ENCODE measurements around the gene CDKN2AIP. TPM values are rescaled to one million over a fixed set of nuclear protein-coding genes. Genes with fewer than 3 reads are reported as not detected.

CDKN2AIP gene
- total RNA-seq, 2 donors from 2014 or later, result 14.1 to 15.3 TPM

GRCh38 chr4:183437452-183437851 lies 7.0 kb upstream of the CDKN2AIP start:
- H3K9ac ChIP-seq (ENCODE audit: extremely low read depth, low read length, poor library complexity, severe bottlenecking), result no peak overlapping the region
- no peak overlapping the region for H3K27ac Mint-ChIP-seq
- H3K27ac ChIP-seq (ENCODE audit: low read depth, low read length), result no peak overlapping the region
- TF ChIP-seq, protein P1, sequence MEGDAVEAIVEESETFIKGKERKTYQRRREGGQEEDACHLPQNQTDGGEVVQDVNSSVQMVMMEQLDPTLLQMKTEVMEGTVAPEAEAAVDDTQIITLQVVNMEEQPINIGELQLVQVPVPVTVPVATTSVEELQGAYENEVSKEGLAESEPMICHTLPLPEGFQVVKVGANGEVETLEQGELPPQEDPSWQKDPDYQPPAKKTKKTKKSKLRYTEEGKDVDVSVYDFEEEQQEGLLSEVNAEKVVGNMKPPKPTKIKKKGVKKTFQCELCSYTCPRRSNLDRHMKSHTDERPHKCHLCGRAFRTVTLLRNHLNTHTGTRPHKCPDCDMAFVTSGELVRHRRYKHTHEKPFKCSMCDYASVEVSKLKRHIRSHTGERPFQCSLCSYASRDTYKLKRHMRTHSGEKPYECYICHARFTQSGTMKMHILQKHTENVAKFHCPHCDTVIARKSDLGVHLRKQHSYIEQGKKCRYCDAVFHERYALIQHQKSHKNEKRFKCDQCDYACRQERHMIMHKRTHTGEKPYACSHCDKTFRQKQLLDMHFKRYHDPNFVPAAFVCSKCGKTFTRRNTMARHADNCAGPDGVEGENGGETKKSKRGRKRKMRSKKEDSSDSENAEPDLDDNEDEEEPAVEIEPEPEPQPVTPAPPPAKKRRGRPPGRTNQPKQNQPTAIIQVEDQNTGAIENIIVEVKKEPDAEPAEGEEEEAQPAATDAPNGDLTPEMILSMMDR (conservative IDR thresholded peaks at IDR 0.05), result no peak
- WGBS, 2 experiments (ENCODE audit: insufficient coverage in 1 of 2, insufficient read length in 1 of 2), result 86 to 100% methylated on average over 1 of the region's 1 CpG
- no peaks in the 10 kb centered on the region for H3K36me3 ChIP-seq (ENCODE audit: control insufficient read depth, insufficient read depth, low read length)
- peaks cover 5% of the 10 kb centered on the region for H3K9me3 ChIP-seq (ENCODE audit: control insufficient read depth, low read length)
- H3K9me3 Mint-ChIP-seq, result peaks cover 19% of the 10 kb centered on the region
- no peak overlapping the region for H3K4me3 Mint-ChIP-seq
- peaks cover 3% of the 10 kb centered on the region for H3K27me3 Mint-ChIP-seq (ENCODE audit: insufficient read depth)
- no peak overlapping the region for H3K4me3 ChIP-seq (ENCODE audit: low read length)
- H3K4me1 ChIP-seq (ENCODE audit: control insufficient read depth, insufficient read depth, low read length), result peaks cover 4% of the 10 kb centered on the region
- no peak for DNase-seq
- no peaks in the 10 kb centered on the region for H3K36me3 Mint-ChIP-seq (ENCODE audit: low read depth)
- H3K4me1 Mint-ChIP-seq, result peaks cover 19% of the 10 kb centered on the region
- H3K27me3 ChIP-seq (ENCODE audit: control insufficient read depth, insufficient read depth, low read length, poor library complexity, severe bottlenecking), result no peaks in the 10 kb centered on the region

DNA sequence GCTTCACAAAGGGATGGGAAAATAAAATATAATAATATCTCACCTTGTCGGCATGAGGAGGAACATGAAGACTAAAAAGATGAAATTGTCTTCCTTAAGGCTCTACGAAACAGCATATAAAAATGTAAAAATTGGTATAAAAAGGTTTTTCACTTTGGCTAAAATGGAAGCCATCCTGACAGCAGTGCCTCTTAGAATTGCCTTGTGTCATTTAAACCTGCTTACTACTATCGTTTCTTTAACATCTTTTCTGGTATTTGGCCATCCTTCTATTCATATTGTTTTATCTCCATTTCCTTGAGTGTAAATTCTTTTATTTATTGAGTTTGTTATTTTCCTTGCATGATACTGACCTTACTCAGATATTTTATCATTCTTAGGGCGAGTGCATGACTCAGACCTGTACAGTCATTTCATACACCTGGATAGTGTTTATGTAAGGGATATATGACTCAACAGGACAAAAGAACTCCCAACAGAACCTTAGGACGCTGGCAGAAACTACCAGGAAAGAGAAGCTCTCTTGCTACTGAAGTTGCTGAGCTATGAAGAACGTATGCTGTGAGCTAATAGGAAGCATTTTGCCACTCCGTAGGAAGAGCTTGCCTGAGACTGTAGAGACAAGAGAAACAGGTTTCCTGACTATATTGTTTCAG lies 5.8 kb upstream of the CDKN2AIP start:
- TF ChIP-seq, protein P1 (conservative IDR thresholded peaks at IDR 0.05), result no peak
- Histone ChIP-seq H3K36me3 (ENCODE audit: control insufficient read depth, insufficient read depth, low read length) (no peaks in the 10 kb centered on the region), H3K27me3 (ENCODE audit: control insufficient read depth, insufficient read depth, low read length, poor library complexity, severe bottlenecking) (no peaks in the 10 kb centered on the region), H3K4me1 (ENCODE audit: control insufficient read depth, insufficient read depth, low read length) (peaks cover 4% of the 10 kb centered on the region), H3K9me3 (ENCODE audit: control insufficient read depth, low read length) (no peaks in the 10 kb centered on the region), H3K4me3 (ENCODE audit: low read length) (no peak overlapping the region), H3K9ac (ENCODE audit: extremely low read depth, low read length, poor library complexity, severe bottlenecking) (no peak overlapping the region), H3K27ac (ENCODE audit: low read depth, low read length) (no peak overlapping the region)
- DNase-seq, result no peak
- peaks cover 22% of the 10 kb centered on the region for H3K4me1 Mint-ChIP-seq
- no peaks in the 10 kb centered on the region for H3K36me3 Mint-ChIP-seq (ENCODE audit: low read depth)
- no peak overlapping the region for H3K27ac Mint-ChIP-seq
- peaks cover 11% of the 10 kb centered on the region for H3K9me3 Mint-ChIP-seq
- H3K4me3 Mint-ChIP-seq, result no peak overlapping the region
- 90% methylated on average over 4 to 7 of the region's 7 CpGs for WGBS, 2 experiments (ENCODE audit: insufficient coverage in 1 of 2, insufficient read length in 1 of 2)
- H3K27me3 Mint-ChIP-seq (ENCODE audit: insufficient read depth), result peaks cover 3% of the 10 kb centered on the region

DNA sequence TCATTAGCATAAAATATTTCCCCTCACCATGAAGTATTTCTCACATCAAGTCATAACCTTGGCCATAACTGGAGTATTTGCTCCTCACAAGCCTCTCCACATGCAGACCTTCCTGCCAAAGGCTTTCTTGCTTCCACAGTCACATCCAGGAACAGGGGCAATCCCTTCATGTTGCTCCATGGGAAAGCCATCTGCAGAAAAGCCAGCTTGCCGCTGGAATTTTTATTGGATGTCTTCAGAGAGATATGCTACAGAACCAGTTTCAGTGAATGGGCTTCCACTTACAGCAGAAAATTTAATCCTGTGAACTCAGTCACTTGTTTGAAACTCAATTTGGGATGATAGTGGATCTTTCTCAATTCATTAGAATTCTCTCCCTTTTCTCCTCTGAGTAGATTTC lies 3.2 kb upstream of the CDKN2AIP start:
- Histone ChIP-seq H3K4me3 (ENCODE audit: low read length) (no peak overlapping the region), H3K36me3 (ENCODE audit: control insufficient read depth, insufficient read depth, low read length) (peaks cover 5% of the 10 kb centered on the region), H3K4me1 (ENCODE audit: control insufficient read depth, insufficient read depth, low read length) (peaks cover 4% of the 10 kb centered on the region), H3K9ac (ENCODE audit: extremely low read depth, low read length, poor library complexity, severe bottlenecking) (no peak overlapping the region), H3K27ac (ENCODE audit: low read depth, low read length) (no peak overlapping the region), H3K27me3 (ENCODE audit: control insufficient read depth, insufficient read depth, low read length, poor library complexity, severe bottlenecking) (no peaks in the 10 kb centered on the region), H3K9me3 (ENCODE audit: control insufficient read depth, low read length) (no peaks in the 10 kb centered on the region)
- Mint-ChIP-seq H3K36me3 (ENCODE audit: low read depth) (peaks cover 8% of the 10 kb centered on the region), H3K9me3 (no peaks in the 10 kb centered on the region), H3K4me1 (peaks cover 29% of the 10 kb centered on the region), H3K27me3 (ENCODE audit: insufficient read depth) (no peaks in the 10 kb centered on the region), H3K27ac (no peak overlapping the region), H3K4me3 (no peak overlapping the region)
- TF ChIP-seq, protein P1 (conservative IDR thresholded peaks at IDR 0.05), result no peak
- 97 to 100% methylated on average over 1 of the region's 1 CpG for WGBS, 2 experiments (ENCODE audit: insufficient coverage in 1 of 2, insufficient read length in 1 of 2)
- DNase-seq, result no peak
